A549 (cell line): Measurements from ENCODE around the gene TAF4B. TPM values are rescaled to one million over a fixed set of nuclear protein-coding genes. Genes with fewer than 3 reads are reported as not detected.

ENCODE experiments used
- ATAC-seq, 2 experiments: fragments of 200-7000 bp in 1 of 2; fragments of >200 bp in 1 of 2; cut with Nextera tagmentation in 1 of 2; cut with Tn5 transposase in 1 of 2; 3 replicates each; pipeline versions ENCODE4 v1.8.0 to v1.9.1; 2018 to 2020; ENCODE audit warnings: mild to moderate bottlenecking in 1 of 2, moderate library complexity in 1 of 2
- CTCF ChIA-PET: fragments of 300-600 bp; sonication (Branson Sonifier 250); formaldehyde crosslinking; extraction: SDS; loops from one replicate; lab custom pipeline; 2021; ENCODE audit warnings: antibody characterized with exemption, inconsistent platforms; lab: Yijun Ruan, JAX
- POLR2A ChIA-PET: fragments of 350-600 bp; formaldehyde crosslinking; extraction: SDS; loops from one replicate; lab custom pipeline; 2021; ENCODE audit warnings: antibody characterized with exemption, inconsistent platforms; lab: Yijun Ruan, JAX
- DNase-seq, 2 experiments: peaks; one replicate each; pipeline versions ENCODE4 v3.0.0 to v3.0.0-alpha.2; 2011 to 2016; ENCODE audit warnings: low read depth in 1 of 2, low spot score in 1 of 2
- FAIRE-seq: peaks from 2 replicates; lab custom pipeline; 2011; peaks lifted over from hg19 to GRCh38; lab: Jason Lieb, UNC
- H3K27ac ChIP-seq, 2 experiments: fragments of >200 bp; sonication (Bioruptor Twin); formaldehyde crosslinking; 3 replicates each; pipeline ENCODE4 v1.5.1; 2016 to 2017
- H3K4me1 ChIP-seq: fragments of >200 bp; sonication (Bioruptor Twin); formaldehyde crosslinking; 3 replicates; pipeline ENCODE4 v1.6.1; 2016
- H3K4me2 ChIP-seq: fragments of >200 bp; sonication (Bioruptor Twin); formaldehyde crosslinking; 3 replicates; pipeline ENCODE4 v1.6.1; 2016
- H3K4me3 ChIP-seq: fragments of >200 bp; sonication (Bioruptor Twin); formaldehyde crosslinking; 3 replicates; pipeline ENCODE4 v1.5.1; 2016
- H3K9me3 ChIP-seq: fragments of >200 bp; sonication (Bioruptor Twin); formaldehyde crosslinking; 3 replicates; pipeline ENCODE4 v1.6.1; 2016
- BHLHE40 ChIP-seq: IDR thresholded peaks from 2 replicates; pipeline ENCODE4 v1.6.1; 2012; ENCODE audit warnings: low read depth, low read length, inconsistent platforms
- CEBPB ChIP-seq, 2 experiments: fragments of >200 bp in 1 of 2; sonication (Bioruptor Twin) in 1 of 2; formaldehyde crosslinking in 1 of 2; IDR thresholded peaks; 2 replicates each; pipeline ENCODE4 v1.6.1; 2012 to 2016
- E2F6 ChIP-seq: IDR thresholded peaks from 2 replicates; pipeline ENCODE4 v1.6.1; 2012; ENCODE audit warnings: low read depth, borderline replicate concordance
- EHF ChIP-seq: fragments of 250-450 bp; sonication (Bioruptor Pico); IDR thresholded peaks from 2 replicates; pipeline ENCODE4 v1.5.0; 2020; ENCODE audit warnings: mild to moderate bottlenecking
- FOSB ChIP-seq: fragments of 250-450 bp; sonication (Bioruptor Pico); IDR thresholded peaks from 2 replicates; pipeline ENCODE4 v1.5.0; 2020; ENCODE audit warnings: mild to moderate bottlenecking, moderate library complexity
- FOXS1 ChIP-seq: fragments of 250-450 bp; sonication (Bioruptor Pico); IDR thresholded peaks from 2 replicates; pipeline ENCODE4 v1.5.0; 2020; ENCODE audit warnings: mild to moderate bottlenecking, moderate library complexity
- HES2 ChIP-seq: fragments of >200 bp; sonication (Bioruptor Twin); formaldehyde crosslinking; IDR thresholded peaks from 2 replicates; pipeline ENCODE4 v1.6.1; 2016
- HOXA7 ChIP-seq: fragments of 250-450 bp; sonication (Bioruptor Pico); IDR thresholded peaks from 2 replicates; pipeline ENCODE4 v1.5.0; 2020; ENCODE audit warnings: mild to moderate bottlenecking, moderate library complexity
- HOXB13 ChIP-seq: fragments of 250-450 bp; sonication (Bioruptor Pico); IDR thresholded peaks from 2 replicates; pipeline ENCODE4 v1.5.0; 2020; ENCODE audit warnings: low read depth, mild to moderate bottlenecking, moderate library complexity
- HOXB5 ChIP-seq: fragments of 250-450 bp; sonication (Bioruptor Pico); IDR thresholded peaks from 2 replicates; pipeline ENCODE4 v1.5.0; 2020; ENCODE audit warnings: mild to moderate bottlenecking, moderate library complexity
- JUN ChIP-seq, 2 experiments: fragments of >200 bp; sonication (Bioruptor Twin); formaldehyde crosslinking; IDR thresholded peaks; 2 replicates in 1 of 2; 3 replicates in 1 of 2; pipeline ENCODE4 v1.6.1; 2016 to 2017
- JUNB ChIP-seq: fragments of >200 bp; sonication (Bioruptor Twin); formaldehyde crosslinking; IDR thresholded peaks from 2 replicates; pipeline ENCODE4 v1.6.1; 2016
- KDM5A ChIP-seq: fragments of 200-600 bp; sonication (generic); IDR thresholded peaks from 2 replicates; pipeline ENCODE4 v1.6.1; 2016; ENCODE audit warnings: antibody characterized with exemption, mild to moderate bottlenecking
- MAX ChIP-seq: IDR thresholded peaks from 2 replicates; pipeline ENCODE4 v1.6.1; 2012
- MAZ ChIP-seq: fragments of 150-350 bp; IDR thresholded peaks from 2 replicates; pipeline ENCODE4 v1.6.1; 2014; ENCODE audit warnings: antibody characterized with exemption, low read depth, low read length, borderline replicate concordance
- MYC ChIP-seq: IDR thresholded peaks from 2 replicates; pipeline ENCODE4 v1.6.1; 2012; ENCODE audit warnings: mild to moderate bottlenecking, inconsistent platforms, low read length, improper control_type of control experiment, borderline replicate concordance
- NFE2L2 ChIP-seq: fragments of 150-350 bp; conservative IDR thresholded peaks from 2 replicates; pipeline ENCODE4 v1.6.1; 2014; ENCODE audit warnings: low read length
- PHF8 ChIP-seq: fragments of 200-600 bp; sonication (generic); IDR thresholded peaks from 2 replicates; pipeline ENCODE4 v1.6.1; 2016; ENCODE audit warnings: low read depth, mild to moderate bottlenecking, antibody characterized with exemption, moderate library complexity, borderline replicate concordance
- POLR2A ChIP-seq: IDR thresholded peaks from 2 replicates; pipeline ENCODE4 v1.6.1; 2012; ENCODE audit warnings: mild to moderate bottlenecking, low read length
- RARB ChIP-seq: fragments of 250-450 bp; sonication (Bioruptor Pico); IDR thresholded peaks from 2 replicates; pipeline ENCODE4 v1.8.0; 2021; ENCODE audit warnings: mild to moderate bottlenecking, moderate library complexity
- RCOR1 ChIP-seq: fragments of 150-350 bp; IDR thresholded peaks from 2 replicates; pipeline ENCODE4 v1.6.1; 2014; ENCODE audit warnings: antibody characterized with exemption, low read length, low read depth
- RFX5 ChIP-seq: fragments of 450-650 bp; IDR thresholded peaks from 2 replicates; pipeline ENCODE4 v1.7.1; 2014; ENCODE audit warnings: antibody characterized with exemption, mild to moderate bottlenecking, moderate library complexity
- RNF2 ChIP-seq: fragments of 200-600 bp; sonication (generic); IDR thresholded peaks from 2 replicates; pipeline ENCODE4 v1.6.1; 2016; ENCODE audit warnings: low read depth, mild to moderate bottlenecking, antibody characterized with exemption, moderate library complexity, borderline replicate concordance
- SREBF2 ChIP-seq: fragments of 450-650 bp; IDR thresholded peaks from 2 replicates; pipeline ENCODE4 v1.6.1; 2014; ENCODE audit warnings: mild to moderate bottlenecking, moderate library complexity
- TFCP2L1 ChIP-seq: fragments of 250-450 bp; sonication (Bioruptor Pico); IDR thresholded peaks from 2 replicates; pipeline ENCODE4 v1.5.0; 2021; ENCODE audit warnings: mild to moderate bottlenecking
- ZFP36 ChIP-seq: fragments of 450-650 bp; IDR thresholded peaks from 2 replicates; pipeline ENCODE4 v1.6.1; 2014; ENCODE audit warnings: borderline replicate concordance; ENCODE audit not compliant: partially characterized antibody
- ZNF302 ChIP-seq: fragments of 250-450 bp; sonication (Bioruptor Pico); IDR thresholded peaks from 2 replicates; pipeline ENCODE4 v1.9.0; 2021; ENCODE audit warnings: inconsistent platforms, mild to moderate bottlenecking, moderate library complexity
- ZSCAN20 ChIP-seq: fragments of 250-450 bp; sonication (Bioruptor Pico); IDR thresholded peaks from 2 replicates; pipeline ENCODE4 v1.8.0; 2022; ENCODE audit warnings: mild to moderate bottlenecking, moderate library complexity
- WGBS: methylation state at CpG from one replicate; pipeline ENCODE4 v1.1.6; 2017; ENCODE audit errors: missing lambda C conversion rate; 5-methylcytosine and 5-hydroxymethylcytosine counted together
- polyA minus RNA-seq: library from RNA; depleted of rRNA, polyadenylated mRNA; stranded (reverse); fragments of >200 nt; gene quantifications from 2 replicates; pipeline ENCODE4 v1.2.3, GENCODE V29; 2011; rRNA and poly(A)+ RNA removed
- polyA plus RNA-seq, 4 experiments: library from polyadenylated mRNA; depleted of rRNA in 3 of 4; stranded (reverse); fragments of >200 nt; fragmentation: RNase III in 1 of 4; extraction: RNeasy Plus Mini Kit Qiagen cat#74134 plus additional on column Dnase treatment in 1 of 4; gene quantifications; 2 replicates in 3 of 4; 3 replicates in 1 of 4; pipeline ENCODE4 v1.2.3, GENCODE V29; 2011 to 2017
- TF ChIP-seq, protein P1 (sequence below): IDR thresholded peaks from 2 replicates; pipeline ENCODE4 v1.6.1; 2012
- TF ChIP-seq, protein P2 (sequence below): fragments of 450-650 bp; IDR thresholded peaks from 2 replicates; pipeline ENCODE4 v1.6.1; 2014; ENCODE audit warnings: antibody characterized with exemption

The TAF4B gene
- polyA plus RNA-seq (2011; rRNA removed) (5.6 and 6.2 TPM in 2 replicates), polyA plus RNA-seq (2017; fragmentation: RNase III; extraction: RNeasy Plus Mini Kit Qiagen cat#74134 plus additional on column Dnase treatment) (2.5 to 3.5 TPM (median 2.9 TPM) in 3 replicates), polyA minus RNA-seq (6.3 and 6.5 TPM in 2 replicates)
- polyA plus RNA-seq (2012; cell fraction: cytosol; rRNA removed), result 2.4 and 3.5 TPM in 2 replicates
- 2.4 and 2.9 TPM in 2 replicates for polyA plus RNA-seq (2012; cell fraction: nucleus; rRNA removed)

- 1% methylated on average over 20 of the region's 101 CpGs for WGBS
- CTCF ChIA-PET, result no interaction called here
- TF ChIP-seq ZSCAN20 (CRISPR knock-in tag) (no peak), RARB (no peak), MAZ (no peak), JUN (IDR thresholded peaks at IDR 0.05) (no peak; a peak in 1 of 5 replicates), SREBF2 (no peak), ZFP36 (no peak), BHLHE40 (0 out of 2 replicates have a peak, but pooled peaks have one; percentile 11), MYC (peak; percentile 92), CEBPB (IDR thresholded peaks at IDR 0.05) (no peak), KDM5A (no peak), RNF2 (peak; percentile 60; the same call in 1 of the 2 replicates), FOXS1 (CRISPR knock-in tag) (no peak), NFE2L2 (no peak), ZNF302 (CRISPR knock-in tag) (no peak), PHF8 (peak; percentile 80), HES2 (no peak), MAX (peak; percentile 97), EHF (CRISPR knock-in tag) (0 out of 2 replicates have a peak, but pooled peaks have one; percentile 28), FOSB (CRISPR knock-in tag) (no peak), HOXA7 (no peak), E2F6 (peak; percentile 65), RCOR1 (no peak), HOXB5 (CRISPR knock-in tag) (0 out of 2 replicates have a peak, but pooled peaks have one; percentile 50), TFCP2L1 (CRISPR knock-in tag) (0 out of 2 replicates have a peak, but pooled peaks have one; percentile 42), HOXB13 (CRISPR knock-in tag) (no peak), RFX5 (peak; percentile 49; the same call in 1 of the 2 replicates), POLR2A (peak; percentile 52), JUNB (no peak)
- TF ChIP-seq, protein P1, sequence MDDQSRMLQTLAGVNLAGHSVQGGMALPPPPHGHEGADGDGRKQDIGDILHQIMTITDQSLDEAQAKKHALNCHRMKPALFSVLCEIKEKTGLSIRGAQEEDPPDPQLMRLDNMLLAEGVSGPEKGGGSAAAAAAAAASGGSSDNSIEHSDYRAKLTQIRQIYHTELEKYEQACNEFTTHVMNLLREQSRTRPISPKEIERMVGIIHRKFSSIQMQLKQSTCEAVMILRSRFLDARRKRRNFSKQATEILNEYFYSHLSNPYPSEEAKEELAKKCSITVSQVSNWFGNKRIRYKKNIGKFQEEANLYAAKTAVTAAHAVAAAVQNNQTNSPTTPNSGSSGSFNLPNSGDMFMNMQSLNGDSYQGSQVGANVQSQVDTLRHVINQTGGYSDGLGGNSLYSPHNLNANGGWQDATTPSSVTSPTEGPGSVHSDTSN, result no peak
- TF ChIP-seq, protein P2, sequence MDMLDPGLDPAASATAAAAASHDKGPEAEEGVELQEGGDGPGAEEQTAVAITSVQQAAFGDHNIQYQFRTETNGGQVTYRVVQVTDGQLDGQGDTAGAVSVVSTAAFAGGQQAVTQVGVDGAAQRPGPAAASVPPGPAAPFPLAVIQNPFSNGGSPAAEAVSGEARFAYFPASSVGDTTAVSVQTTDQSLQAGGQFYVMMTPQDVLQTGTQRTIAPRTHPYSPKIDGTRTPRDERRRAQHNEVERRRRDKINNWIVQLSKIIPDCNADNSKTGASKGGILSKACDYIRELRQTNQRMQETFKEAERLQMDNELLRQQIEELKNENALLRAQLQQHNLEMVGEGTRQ, result peak; percentile 85
- TF ChIP-seq, all 56 proteins: peak for 12
- POLR2A ChIA-PET, result interaction anchor here (0.6 to 1.4 kb wide), 4 partner anchors 11 to 1125 kb away, joined by 3 to 4 read pairs (median 4); no protein-coding TSS in a partner anchor
- no peak for FAIRE-seq
- Histone ChIP-seq H3K27ac (peak within 1 kb of the TSS; percentile 82 to 93), H3K4me3 (peak within 1 kb of the TSS; percentile 88), H3K9me3 (no peaks in the 10 kb centered on the region), H3K4me1 (peaks cover 16% of the 10 kb centered on the region; the same call in 2 of the 3 replicates), H3K4me2 (peak within 1 kb of the TSS; percentile 91)
- DNase-seq, result peak; percentile 66 to 92
- ATAC-seq, result peak; percentile 91 to 94
These were observed at the start of gene TAF4B for GRCh38 chr18:26226229-26227050. TAF4B (plus strand) TSS chr18:26226445; CDS start chr18:26226934, 489 bp downstream.
